ENCODE data around the gene ZBED1.

GRCh38 chrX:2502668-2503519 lies 2.1 kb upstream of the ZBED1 start:
- TF ChIP-seq, protein P1, sequence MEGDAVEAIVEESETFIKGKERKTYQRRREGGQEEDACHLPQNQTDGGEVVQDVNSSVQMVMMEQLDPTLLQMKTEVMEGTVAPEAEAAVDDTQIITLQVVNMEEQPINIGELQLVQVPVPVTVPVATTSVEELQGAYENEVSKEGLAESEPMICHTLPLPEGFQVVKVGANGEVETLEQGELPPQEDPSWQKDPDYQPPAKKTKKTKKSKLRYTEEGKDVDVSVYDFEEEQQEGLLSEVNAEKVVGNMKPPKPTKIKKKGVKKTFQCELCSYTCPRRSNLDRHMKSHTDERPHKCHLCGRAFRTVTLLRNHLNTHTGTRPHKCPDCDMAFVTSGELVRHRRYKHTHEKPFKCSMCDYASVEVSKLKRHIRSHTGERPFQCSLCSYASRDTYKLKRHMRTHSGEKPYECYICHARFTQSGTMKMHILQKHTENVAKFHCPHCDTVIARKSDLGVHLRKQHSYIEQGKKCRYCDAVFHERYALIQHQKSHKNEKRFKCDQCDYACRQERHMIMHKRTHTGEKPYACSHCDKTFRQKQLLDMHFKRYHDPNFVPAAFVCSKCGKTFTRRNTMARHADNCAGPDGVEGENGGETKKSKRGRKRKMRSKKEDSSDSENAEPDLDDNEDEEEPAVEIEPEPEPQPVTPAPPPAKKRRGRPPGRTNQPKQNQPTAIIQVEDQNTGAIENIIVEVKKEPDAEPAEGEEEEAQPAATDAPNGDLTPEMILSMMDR (IDR thresholded peaks at IDR 0.05) = no peak
- TF ChIP-seq ETV6 (CRISPR knock-in tag; IDR thresholded peaks at IDR 0.05) = no peak
- no peak for TF ChIP-seq CBFB (CRISPR knock-in tag; IDR thresholded peaks at IDR 0.05; ENCODE audit: low read depth)
- no peak for TF ChIP-seq MLX (CRISPR knock-in tag; IDR thresholded peaks at IDR 0.05)
